Mesendoderm (in vitro differentiated cells): Measurements from ENCODE around the gene DPCD. TPM values are rescaled to one million over a fixed set of nuclear protein-coding genes. Genes with fewer than 3 reads are reported as not detected.

ENCODE experiments used
- DNase-seq: peaks from one replicate; pipeline ENCODE4 v3.0.0; 2013
- H2AK5ac ChIP-seq: 2 replicates; pipeline ENCODE4 v1.6.1; 2013; ENCODE audit warnings: low read length, inconsistent platforms
- H2BK120ac ChIP-seq: 2 replicates; pipeline ENCODE4 v1.6.1; 2013; ENCODE audit warnings: low read depth, mild to moderate bottlenecking, low read length, moderate library complexity, mixed read lengths
- H2BK15ac ChIP-seq: replicated peaks from 2 replicates; pipeline ENCODE4 v1.6.1; 2013; ENCODE audit warnings: low read depth, mild to moderate bottlenecking, moderate library complexity
- H2BK5ac ChIP-seq: 2 replicates; pipeline ENCODE4 v1.6.1; 2013; ENCODE audit warnings: low read length, inconsistent platforms
- H3K18ac ChIP-seq: 2 replicates; pipeline ENCODE4 v1.6.1; 2013; ENCODE audit warnings: mild to moderate bottlenecking, low read length, mixed read lengths
- H3K23ac ChIP-seq: one replicate; pipeline ENCODE4 v1.6.1; 2013; ENCODE audit warnings: low read length
- H3K27ac ChIP-seq: 2 replicates; pipeline ENCODE4 v1.5.1; 2013; ENCODE audit warnings: low read depth, mild to moderate bottlenecking, inconsistent platforms, low read length, moderate library complexity
- H3K27me3 ChIP-seq: 2 replicates; pipeline ENCODE4 v1.6.1; 2013; ENCODE audit warnings: low read length, control low read depth, mild to moderate bottlenecking, inconsistent platforms; ENCODE audit not compliant: insufficient read depth, poor library complexity
- H3K36me3 ChIP-seq: 2 replicates; pipeline ENCODE4 v1.6.1; 2013; ENCODE audit warnings: low read length, inconsistent platforms; ENCODE audit not compliant: control insufficient read depth, insufficient read depth
- H3K4ac ChIP-seq: one replicate; pipeline ENCODE4 v1.6.1; 2013; ENCODE audit warnings: low read depth, mild to moderate bottlenecking, low read length, moderate library complexity
- H3K4me1 ChIP-seq: 2 replicates; pipeline ENCODE4 v1.6.1; 2013; ENCODE audit warnings: low read depth, low read length, inconsistent platforms; ENCODE audit not compliant: control insufficient read depth
- H3K4me2 ChIP-seq: 2 replicates; pipeline ENCODE4 v1.6.1; 2013; ENCODE audit warnings: low read length
- H3K4me3 ChIP-seq: 2 replicates; pipeline ENCODE4 v1.5.1; 2013; ENCODE audit warnings: mild to moderate bottlenecking, low read length
- H3K56ac ChIP-seq: one replicate; pipeline ENCODE4 v1.6.1; 2013; ENCODE audit warnings: low read length
- H3K79me1 ChIP-seq: 2 replicates; pipeline ENCODE4 v1.6.1; 2013; ENCODE audit warnings: low read length, inconsistent platforms
- H3K79me2 ChIP-seq: 2 replicates; pipeline ENCODE4 v1.6.1; 2013; ENCODE audit warnings: mild to moderate bottlenecking, low read length; ENCODE audit not compliant: control insufficient read depth, insufficient read depth
- H3K9ac ChIP-seq: 2 replicates; pipeline ENCODE4 v1.6.1; 2013; ENCODE audit warnings: low read length, inconsistent platforms
- H4K5ac ChIP-seq: one replicate; pipeline ENCODE4 v1.6.1; 2013; ENCODE audit warnings: low read length
- H4K8ac ChIP-seq: one replicate; pipeline ENCODE4 v1.6.1; 2013; ENCODE audit warnings: low read depth, mild to moderate bottlenecking, control low read depth, low read length, moderate library complexity
- WGBS: extraction: QIAGEN DNeasy Blood & Tissue Kit; methylation state at CpG from one replicate; pipeline ENCODE4 v1.1.7; 2013; ENCODE audit warnings: low lambda C conversion rate, missing lambda C conversion rate; ENCODE audit not compliant: insufficient coverage; ENCODE audit errors: extremely low coverage; 5-methylcytosine and 5-hydroxymethylcytosine counted together
- small RNA-seq: library from polyadenylated mRNA; stranded (forward); fragments of <200 nt; extraction: miRNeasy Mini kit (QIAGEN cat#:217004); gene quantifications from one replicate; pipeline ENCODE3, GENCODE V24; 2013; ENCODE audit not compliant: insufficient read depth

DPCD gene

DNA sequence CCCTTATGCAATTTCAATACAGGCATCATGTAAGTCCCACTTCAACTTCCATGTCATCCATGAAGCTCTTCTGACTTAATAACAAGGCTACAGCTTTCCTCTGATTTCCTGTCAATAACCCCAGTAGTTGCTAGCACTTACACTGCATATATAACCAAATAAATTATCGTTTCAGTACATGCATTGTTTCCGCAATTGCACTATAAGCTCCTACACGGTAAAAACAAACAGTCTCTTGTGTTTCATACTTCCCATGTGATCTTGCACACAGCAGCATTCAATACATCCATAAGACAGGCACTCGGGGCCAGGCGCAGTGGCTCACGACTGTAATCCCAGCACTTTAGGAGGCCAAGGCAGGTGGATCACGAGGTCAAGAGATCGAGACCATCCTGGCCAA lies 65.4 kb downstream of the DPCD start:
- Histone ChIP-seq H4K5ac (no peak overlapping the region), H3K4me3 (no peak overlapping the region), H3K79me2 (no peaks in the 10 kb centered on the region), H3K23ac (no peak overlapping the region), H3K79me1 (no peaks in the 10 kb centered on the region), H3K4me2 (no peak overlapping the region), H3K4me1 (no peaks in the 10 kb centered on the region), H3K56ac (no peak overlapping the region), H3K36me3 (peaks cover 1% of the 10 kb centered on the region), H3K27me3 (no peaks in the 10 kb centered on the region), H2BK120ac (no peak overlapping the region), H3K27ac (no peak overlapping the region), H2BK5ac (no peak overlapping the region), H3K18ac (no peak overlapping the region), H3K4ac (no peak overlapping the region), H3K9ac (no peak overlapping the region), H2AK5ac (no peak overlapping the region), H4K8ac (no peak overlapping the region), H2BK15ac (no peak overlapping the region)
- DNase-seq, result no peak
- WGBS, result no CpG with 5 or more reads among the region's 8 CpGs

DNA sequence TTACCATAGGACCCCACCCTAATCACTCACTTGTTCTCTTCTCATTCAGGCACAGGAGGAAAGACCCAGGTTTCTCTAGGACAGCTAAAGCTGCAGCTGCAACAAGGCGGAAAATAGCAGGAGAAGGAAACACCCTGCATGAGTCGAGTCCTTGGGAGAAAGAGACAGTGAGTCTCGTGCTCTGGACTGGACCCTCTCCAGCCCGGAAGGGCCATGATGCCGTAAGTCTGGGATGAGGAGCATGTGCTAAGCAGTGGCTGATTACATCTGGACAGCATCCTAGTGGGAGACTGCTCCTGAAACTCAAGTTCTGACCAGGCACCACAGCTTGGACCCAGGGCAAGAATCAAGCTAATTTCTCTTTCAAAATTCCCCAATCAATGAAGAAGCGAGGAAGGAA lies 67.4 kb downstream of the DPCD start:
- H2BK15ac ChIP-seq, result no peak overlapping the region
- H3K23ac ChIP-seq, result no peak overlapping the region
- no peak overlapping the region for H3K9ac ChIP-seq
- no peak overlapping the region for H3K18ac ChIP-seq
- no peak overlapping the region for H4K8ac ChIP-seq
- no peak overlapping the region for H3K4me2 ChIP-seq
- DNase-seq, result no peak
- no CpG with 5 or more reads among the region's 6 CpGs for whole genome bisulfite sequencing
- no peak overlapping the region for H2AK5ac ChIP-seq
- no peak overlapping the region for H4K5ac ChIP-seq
- H3K79me2 ChIP-seq, result no peaks in the 10 kb centered on the region
- no peak overlapping the region for H3K56ac ChIP-seq
- H3K27me3 ChIP-seq, result no peaks in the 10 kb centered on the region
- no peaks in the 10 kb centered on the region for H3K79me1 ChIP-seq
- H2BK5ac ChIP-seq, result no peak overlapping the region
- H3K4me3 ChIP-seq, result no peak overlapping the region
- H2BK120ac ChIP-seq, result no peak overlapping the region
- H3K4ac ChIP-seq, result no peak overlapping the region
- peaks cover 1% of the 10 kb centered on the region for H3K36me3 ChIP-seq
- no peak overlapping the region for H3K27ac ChIP-seq
- H3K4me1 ChIP-seq, result no peaks in the 10 kb centered on the region

DNA sequence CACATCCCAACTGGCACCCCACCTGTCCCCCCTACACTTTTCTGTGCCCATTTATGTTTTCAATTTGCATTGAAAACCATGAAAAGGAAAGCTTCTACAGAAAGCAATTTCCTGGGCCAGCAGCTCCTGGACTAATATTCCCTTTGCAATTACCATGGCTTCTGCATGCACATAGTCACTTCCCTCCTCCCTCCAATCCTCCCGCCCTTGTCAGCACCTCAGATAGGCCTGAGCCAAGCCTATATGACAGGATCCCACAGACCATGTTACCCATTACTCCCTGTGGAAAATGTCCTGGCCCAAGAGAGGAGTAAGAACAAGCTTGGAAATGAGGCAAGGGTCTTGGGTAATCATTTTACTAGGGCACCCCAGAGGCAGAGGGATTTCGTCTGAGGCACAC lies 68.8 kb downstream of the DPCD start:
- no peak overlapping the region for H2BK120ac ChIP-seq
- H3K4me3 ChIP-seq, result no peak overlapping the region
- no peaks in the 10 kb centered on the region for H3K79me1 ChIP-seq
- H3K4me1 ChIP-seq, result no peaks in the 10 kb centered on the region
- no peak overlapping the region for H3K56ac ChIP-seq
- no peak overlapping the region for H2BK15ac ChIP-seq
- no peak overlapping the region for H4K5ac ChIP-seq
- no peak overlapping the region for H3K18ac ChIP-seq
- H3K4ac ChIP-seq, result no peak overlapping the region
- peaks cover 1% of the 10 kb centered on the region for H3K36me3 ChIP-seq
- no CpG with 5 or more reads among the region's 2 CpGs for WGBS
- no peak overlapping the region for H2BK5ac ChIP-seq
- no peaks in the 10 kb centered on the region for H3K79me2 ChIP-seq
- no peak overlapping the region for H3K23ac ChIP-seq
- H4K8ac ChIP-seq, result no peak overlapping the region
- no peak overlapping the region for H2AK5ac ChIP-seq
- no peaks in the 10 kb centered on the region for H3K27me3 ChIP-seq
- H3K4me2 ChIP-seq, result no peak overlapping the region
- no peak overlapping the region for H3K9ac ChIP-seq
- H3K27ac ChIP-seq, result no peak overlapping the region
- no peak for DNase-seq

DNA sequence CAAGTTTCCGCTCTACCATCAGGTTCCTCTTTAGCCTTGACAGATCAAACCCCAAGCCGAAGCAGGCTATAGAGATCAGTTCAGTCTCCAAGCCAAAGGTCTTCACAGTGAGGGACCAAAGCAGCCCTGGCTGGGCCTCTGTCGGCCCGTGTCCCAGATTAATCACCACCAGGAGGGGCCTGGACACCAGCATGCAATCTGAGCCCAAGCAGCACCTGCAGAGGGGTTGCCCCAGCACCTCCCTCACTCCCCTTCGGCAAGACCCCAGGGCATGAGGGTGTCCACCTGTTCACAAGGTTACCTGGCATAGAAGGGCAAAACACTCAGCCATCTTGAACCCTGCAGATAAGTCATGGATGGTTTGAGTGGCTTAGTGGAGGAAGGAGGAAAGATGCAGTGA lies 70.9 kb downstream of the DPCD start:
- H2BK15ac ChIP-seq, result no peak overlapping the region
- no peak overlapping the region for H3K4ac ChIP-seq
- no peak overlapping the region for H2AK5ac ChIP-seq
- H3K27me3 ChIP-seq, result no peaks in the 10 kb centered on the region
- no peak overlapping the region for H4K5ac ChIP-seq
- H3K9ac ChIP-seq, result no peak overlapping the region
- no peak overlapping the region for H3K4me2 ChIP-seq
- no peak overlapping the region for H3K4me3 ChIP-seq
- H4K8ac ChIP-seq, result no peak overlapping the region
- H2BK5ac ChIP-seq, result no peak overlapping the region
- H3K36me3 ChIP-seq, result peaks cover 1% of the 10 kb centered on the region
- no peak overlapping the region for H3K23ac ChIP-seq
- no peak overlapping the region for H3K27ac ChIP-seq
- DNase-seq, result no peak
- H3K79me2 ChIP-seq, result no peaks in the 10 kb centered on the region
- H3K56ac ChIP-seq, result no peak overlapping the region
- no peaks in the 10 kb centered on the region for H3K79me1 ChIP-seq
- H2BK120ac ChIP-seq, result no peak overlapping the region
- H3K4me1 ChIP-seq, result no peaks in the 10 kb centered on the region
- WGBS, result no CpG with 5 or more reads among the region's 5 CpGs
- no peak overlapping the region for H3K18ac ChIP-seq

Small RNA genes lying within 50 kb of the gene (small RNA-seq; reads per million reads assigned to genes)
- not detected for gene MIR3158-1
- not detected for gene RNU6-1165P
